Tibial artery (tissue), 4 donors: ENCODE measurements around the gene ZC3H4.
"Not testable (repeated sequence)": the region's sequence is repeated elsewhere in the genome, so short reads cannot be mapped to it uniquely, and the experiment has no call there.

Experiments
- DNase-seq, 2 donors: peaks; one replicate each; pipeline ENCODE4 v3.0.0-alpha.2; 2019
- H3K27ac ChIP-seq, 2 donors: fragments of 200-600 bp; sonication (generic) in 1 of 2; 1 replicate in 1 of 2; 2 replicates in 1 of 2; pipeline ENCODE4 v1.5.1; 2018 to 2019; ENCODE audit warnings: mild to moderate bottlenecking in 1 of 2
- H3K27me3 ChIP-seq, 2 donors: fragments of 200-600 bp; sonication (generic) in 1 of 2; one replicate each; pipeline versions ENCODE4 v1.5.1 to v1.6.0; 2016 to 2019
- H3K36me3 ChIP-seq, 3 donors: fragments of 200-600 bp; sonication (generic) in 2 of 3; one replicate each; pipeline ENCODE4 v1.5.1; 2016 to 2019; ENCODE audit warnings: mild to moderate bottlenecking in 2 of 3
- H3K4me1 ChIP-seq, 4 donors: fragments of 200-600 bp; sonication (generic) in 2 of 4; 1 replicate in 3 of 4; 2 replicates in 1 of 4; pipeline ENCODE4 v1.5.1; 2016 to 2019
- H3K4me3 ChIP-seq, 2 donors: fragments of 200-600 bp; sonication (generic) in 1 of 2; 1 replicate in 1 of 2; 2 replicates in 1 of 2; pipeline ENCODE4 v1.5.1; 2018 to 2019; ENCODE audit warnings: mild to moderate bottlenecking in 2 of 2
- H3K9me3 ChIP-seq, 3 donors: fragments of 200-600 bp; sonication (generic) in 1 of 3; one replicate each; pipeline ENCODE4 v1.5.1; 2016 to 2019
- intact Hi-C: fragments of 100-400 bp; cut with DNase I; formaldehyde crosslinking; loops from one replicate; pipeline ENCODE4 v1.15.0; 2023; ENCODE audit warnings: low total_unique reads
- TF ChIP-seq, protein P1 (sequence below), 2 experiments: fragments of 200-600 bp in 1 of 2; fragments of 450-650 bp in 1 of 2; IDR thresholded peaks; one replicate each; pipeline ENCODE4 v1.5.1; 2017 to 2019; ENCODE audit warnings: antibody characterized with exemption in 2 of 2, mild to moderate bottlenecking in 1 of 2, moderate library complexity in 1 of 2

Gene ZC3H4

DNA sequence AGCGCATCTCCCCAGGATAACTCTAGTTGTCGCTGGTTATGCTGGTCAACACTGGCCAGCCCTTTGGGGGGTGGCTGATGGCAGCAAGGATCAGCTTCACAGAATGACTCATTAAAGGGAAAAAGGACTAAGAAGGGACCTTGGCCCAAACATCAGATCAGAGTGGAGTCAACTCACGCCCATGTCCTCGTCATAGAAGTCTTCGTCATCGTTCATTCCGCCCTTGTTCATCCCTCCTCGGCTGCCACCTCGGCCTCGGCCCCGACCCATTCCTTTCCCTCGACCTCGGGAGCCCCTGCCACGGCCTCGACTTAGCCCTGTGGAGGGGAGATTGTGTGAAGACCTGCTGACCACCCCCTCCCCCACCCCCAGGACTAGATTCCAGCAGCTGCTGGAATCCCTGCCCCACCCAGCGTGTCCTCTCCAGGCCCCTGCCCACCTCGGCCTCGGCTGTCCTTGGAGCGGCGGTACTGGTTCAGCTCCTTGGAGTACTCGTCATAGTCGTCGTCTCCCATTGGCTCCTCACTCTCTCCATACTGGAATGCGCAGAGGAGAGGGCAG is 28.6 kb downstream of the ZC3H4 start:
- H3K27me3 ChIP-seq: no peaks in the 10 kb centered on the region
- peaks cover 0 to 11% (median 2%) of the 10 kb centered on the region in 4 donors for H3K4me1 ChIP-seq
- H3K9me3 ChIP-seq: no peaks in the 10 kb centered on the region
- no peak overlapping the region for H3K27ac ChIP-seq
- DNase-seq: no peak
- intact Hi-C loops: no loop called here
- H3K4me3 ChIP-seq: no peak overlapping the region
- H3K36me3 ChIP-seq: peaks cover 44 to 99% (median 82%) of the 10 kb centered on the region in 3 donors
- TF ChIP-seq, protein P1, sequence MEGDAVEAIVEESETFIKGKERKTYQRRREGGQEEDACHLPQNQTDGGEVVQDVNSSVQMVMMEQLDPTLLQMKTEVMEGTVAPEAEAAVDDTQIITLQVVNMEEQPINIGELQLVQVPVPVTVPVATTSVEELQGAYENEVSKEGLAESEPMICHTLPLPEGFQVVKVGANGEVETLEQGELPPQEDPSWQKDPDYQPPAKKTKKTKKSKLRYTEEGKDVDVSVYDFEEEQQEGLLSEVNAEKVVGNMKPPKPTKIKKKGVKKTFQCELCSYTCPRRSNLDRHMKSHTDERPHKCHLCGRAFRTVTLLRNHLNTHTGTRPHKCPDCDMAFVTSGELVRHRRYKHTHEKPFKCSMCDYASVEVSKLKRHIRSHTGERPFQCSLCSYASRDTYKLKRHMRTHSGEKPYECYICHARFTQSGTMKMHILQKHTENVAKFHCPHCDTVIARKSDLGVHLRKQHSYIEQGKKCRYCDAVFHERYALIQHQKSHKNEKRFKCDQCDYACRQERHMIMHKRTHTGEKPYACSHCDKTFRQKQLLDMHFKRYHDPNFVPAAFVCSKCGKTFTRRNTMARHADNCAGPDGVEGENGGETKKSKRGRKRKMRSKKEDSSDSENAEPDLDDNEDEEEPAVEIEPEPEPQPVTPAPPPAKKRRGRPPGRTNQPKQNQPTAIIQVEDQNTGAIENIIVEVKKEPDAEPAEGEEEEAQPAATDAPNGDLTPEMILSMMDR (IDR thresholded peaks at IDR 0.05): no peak

- intact Hi-C loops: no loop called here
- TF ChIP-seq, protein P1 (IDR thresholded peaks at IDR 0.05): no peak
Observed at GRCh38 chr19:47082493-47082892, 31.1 kb downstream of the ZC3H4 start.

DNA sequence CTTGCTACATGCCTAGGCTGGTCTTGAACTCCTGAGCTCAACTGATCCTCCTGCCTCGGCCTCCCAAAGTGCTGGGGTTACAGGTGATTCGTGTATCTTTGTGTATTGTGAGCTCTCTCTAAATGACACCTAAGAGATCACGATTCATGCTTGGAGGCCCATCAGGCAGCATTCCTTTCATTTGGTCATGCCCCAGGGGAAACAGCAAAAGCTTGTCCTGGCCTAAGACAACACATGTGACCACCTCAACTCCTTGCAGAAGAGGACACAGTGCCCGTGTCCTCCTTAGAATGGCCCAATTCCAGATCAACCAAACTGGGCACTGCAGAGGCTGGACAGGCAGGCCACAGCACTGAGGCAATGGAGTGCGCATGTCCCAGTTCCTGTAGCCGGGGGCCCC is 32.5 kb downstream of the ZC3H4 start:
- Histone ChIP-seq H3K4me3 (no peak overlapping the region), H3K9me3 (no peaks in the 10 kb centered on the region), H3K27me3 (no peaks in the 10 kb centered on the region), H3K27ac (peak overlapping the region; percentile 29 to 74), H3K4me1 (peaks cover 0 to 17% (median 7%) of the 10 kb centered on the region in 4 donors), H3K36me3 (peaks cover 41 to 97% (median 79%) of the 10 kb centered on the region in 3 donors)
- TF ChIP-seq, protein P1 (IDR thresholded peaks at IDR 0.05): no peak
- intact Hi-C loops: no loop called here
- DNase-seq: no peak

More at GRCh38 chr19:47082493-47082892, 31.1 kb downstream of the ZC3H4 start:
- Histone ChIP-seq H3K4me3 (no peak overlapping the region), H3K4me1 (peaks cover 0 to 17% (median 7%) of the 10 kb centered on the region in 4 donors), H3K36me3 (peaks cover 34 to 96% (median 69%) of the 10 kb centered on the region in 3 donors), H3K27me3 (no peaks in the 10 kb centered on the region), H3K9me3 (no peaks in the 10 kb centered on the region), H3K27ac (no peak overlapping the region)
- no peak for DNase-seq

DNA sequence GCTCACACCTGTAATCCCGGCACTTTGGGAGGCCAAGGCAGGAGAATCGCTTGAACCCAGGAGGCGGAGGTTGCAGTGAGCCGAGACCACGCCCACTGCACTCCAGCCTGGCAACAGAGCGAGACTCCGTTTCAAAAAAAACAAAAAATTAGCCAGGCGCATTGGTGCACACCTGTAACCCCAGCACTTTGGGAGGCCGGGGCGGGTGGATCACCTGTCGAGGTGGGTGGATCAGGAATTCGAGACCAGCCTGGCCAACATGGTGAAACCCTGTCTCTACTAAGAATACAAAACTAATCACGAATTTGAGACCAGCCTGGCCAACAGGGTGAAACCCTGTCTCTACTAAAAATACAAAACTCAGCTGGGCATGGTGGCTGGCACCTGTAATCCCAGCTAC is 35.2 kb downstream of the ZC3H4 start:
- H3K4me1 ChIP-seq: peaks cover 0 to 17% (median 7%) of the 10 kb centered on the region in 4 donors
- DNase-seq, H3K27ac ChIP-seq, H3K27me3 ChIP-seq, H3K9me3 ChIP-seq, H3K4me3 ChIP-seq: not testable (repeated sequence)
- peaks cover 18 to 97% (median 78%) of the 10 kb centered on the region in 3 donors for H3K36me3 ChIP-seq
- intact Hi-C loops: loop anchor here (2.0 kb wide), 1 partner anchor 48 kb away; no protein-coding TSS in a partner anchor

DNA sequence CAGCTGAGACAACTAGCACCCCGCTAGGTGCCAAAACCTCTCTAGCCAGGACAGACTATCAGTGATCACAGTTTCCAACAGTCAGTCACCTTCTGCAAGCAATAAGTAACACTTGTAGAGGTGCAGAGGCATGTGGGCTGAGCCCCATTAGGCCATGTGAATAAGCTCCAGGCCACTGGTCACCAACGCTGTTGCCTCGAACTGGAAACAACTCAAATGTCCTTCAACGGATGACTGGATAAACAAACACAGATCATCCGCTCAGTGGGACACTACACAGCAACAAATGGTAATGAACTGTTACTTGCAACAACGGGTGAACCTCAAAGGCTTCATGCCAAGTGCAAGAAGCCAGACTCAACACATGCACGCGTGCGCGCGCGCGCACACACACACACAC is 37.6 kb downstream of the ZC3H4 start:
- no peak overlapping the region for H3K4me3 ChIP-seq
- DNase-seq: no peak
- H3K36me3 ChIP-seq: peaks cover 31 to 97% (median 79%) of the 10 kb centered on the region in 3 donors
- TF ChIP-seq, protein P1 (IDR thresholded peaks at IDR 0.05): no peak
- H3K27me3 ChIP-seq: no peaks in the 10 kb centered on the region
- H3K27ac ChIP-seq: no peak overlapping the region
- H3K9me3 ChIP-seq: no peaks in the 10 kb centered on the region
- intact Hi-C loops: no loop called here
- peaks cover 0 to 13% (median 7%) of the 10 kb centered on the region in 4 donors for H3K4me1 ChIP-seq

- H3K36me3 ChIP-seq: peaks cover 32 to 97% (median 80%) of the 10 kb centered on the region in 3 donors
- H3K9me3 ChIP-seq: no peaks in the 10 kb centered on the region
- TF ChIP-seq, protein P1 (IDR thresholded peaks at IDR 0.05): no peak
- H3K27ac ChIP-seq: no peak overlapping the region
- intact Hi-C loops: no loop called here
- no peak overlapping the region for H3K4me3 ChIP-seq
- H3K27me3 ChIP-seq: no peaks in the 10 kb centered on the region
- peaks cover 0 to 9% (median 7%) of the 10 kb centered on the region in 4 donors for H3K4me1 ChIP-seq
- DNase-seq: no peak
Observed at GRCh38 chr19:47075179-47075810, 38.3 kb downstream of the ZC3H4 start.
